Measurements from ENCODE around the gene LGALS1.

Gene LGALS1

DNA sequence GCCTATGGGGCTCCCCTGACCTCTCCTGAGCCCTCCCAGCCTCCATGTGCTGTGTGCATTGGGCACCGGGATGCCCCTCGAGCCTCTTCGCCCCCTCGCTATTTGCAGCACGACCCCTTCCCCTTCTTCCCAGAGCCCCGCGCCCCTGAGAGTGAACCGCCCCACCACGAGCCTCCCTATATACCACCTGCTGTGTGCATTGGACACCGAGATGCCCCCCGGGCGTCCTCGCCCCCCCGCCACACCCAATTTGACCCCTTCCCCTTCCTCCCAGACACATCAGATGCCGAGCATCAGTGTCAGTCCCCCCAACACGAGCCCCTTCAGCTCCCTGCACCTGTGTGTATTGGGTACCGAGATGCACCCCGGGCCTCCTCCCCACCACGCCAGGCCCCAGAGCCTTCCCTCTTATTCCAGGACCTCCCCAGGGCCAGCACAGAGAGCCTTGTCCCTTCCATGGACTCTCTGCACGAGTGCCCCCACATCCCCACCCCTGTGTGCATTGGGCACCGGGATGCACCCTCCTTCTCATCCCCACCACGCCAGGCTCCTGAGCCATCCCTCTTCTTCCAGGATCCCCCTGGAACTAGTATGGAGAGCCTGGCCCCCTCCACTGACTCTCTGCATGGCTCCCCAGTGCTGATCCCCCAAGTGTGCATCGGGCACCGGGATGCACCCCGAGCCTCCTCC lies 50.3 kb downstream of the LGALS1 start:
- DNase-seq (ENCODE audit: low spot score): no peak

DNA sequence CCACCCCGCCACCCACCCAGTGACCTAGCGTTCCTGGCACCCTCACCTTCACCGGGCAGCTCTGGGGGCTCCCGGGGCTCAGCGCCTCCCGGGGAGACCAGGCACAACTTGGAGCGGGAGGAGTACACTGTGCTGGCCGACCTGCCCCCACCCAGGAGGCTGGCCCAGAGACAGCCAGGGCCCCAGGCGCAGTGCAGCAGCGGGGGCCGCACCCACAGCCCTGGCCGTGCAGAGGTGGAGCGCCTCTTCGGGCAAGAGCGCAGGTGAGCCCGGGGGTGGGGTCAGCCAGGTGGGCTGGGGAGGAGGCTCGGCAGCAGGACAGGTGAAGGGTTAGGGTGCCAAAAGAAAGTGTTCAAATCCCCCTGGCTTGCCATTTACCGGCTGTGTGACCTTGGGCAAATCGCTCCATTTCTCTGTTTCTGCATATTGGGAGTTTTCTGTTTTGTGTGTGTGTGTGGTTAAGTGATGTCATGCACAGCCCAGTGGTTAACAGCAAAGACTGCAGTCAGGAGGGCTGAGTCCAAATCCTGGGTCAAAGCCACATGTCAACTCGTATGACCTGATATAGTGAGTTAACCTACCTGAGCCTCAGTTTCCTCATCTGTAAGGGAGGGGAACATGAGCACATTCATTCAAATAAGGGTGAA lies 50.9 kb downstream of the LGALS1 start:
- no peak for DNase-seq (ENCODE audit: low spot score)

DNA sequence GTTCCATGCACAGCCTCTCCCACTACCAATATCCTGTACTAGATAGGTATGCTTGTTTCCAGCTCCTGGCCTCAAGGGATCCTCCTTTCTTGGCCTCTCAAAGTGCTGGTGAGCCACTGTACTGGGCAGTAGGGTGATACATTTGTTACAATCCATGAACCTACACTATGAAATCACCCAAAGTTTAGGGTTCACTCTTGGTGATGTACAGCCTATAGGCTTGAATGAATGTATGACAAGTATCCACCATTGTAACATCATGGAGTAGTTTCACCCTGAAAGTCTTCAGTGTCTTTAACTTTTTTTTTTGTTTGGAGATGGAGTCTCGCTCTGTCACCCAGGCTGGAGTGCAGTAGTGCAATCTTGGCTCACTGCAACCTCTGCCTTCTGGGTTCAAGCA lies 53.2 kb downstream of the LGALS1 start:
- DNase-seq (ENCODE audit: low spot score): no peak

All from pons (tissue), 1 donor.